Measurements from ENCODE around the gene TRPV4.

Gene TRPV4

DNA sequence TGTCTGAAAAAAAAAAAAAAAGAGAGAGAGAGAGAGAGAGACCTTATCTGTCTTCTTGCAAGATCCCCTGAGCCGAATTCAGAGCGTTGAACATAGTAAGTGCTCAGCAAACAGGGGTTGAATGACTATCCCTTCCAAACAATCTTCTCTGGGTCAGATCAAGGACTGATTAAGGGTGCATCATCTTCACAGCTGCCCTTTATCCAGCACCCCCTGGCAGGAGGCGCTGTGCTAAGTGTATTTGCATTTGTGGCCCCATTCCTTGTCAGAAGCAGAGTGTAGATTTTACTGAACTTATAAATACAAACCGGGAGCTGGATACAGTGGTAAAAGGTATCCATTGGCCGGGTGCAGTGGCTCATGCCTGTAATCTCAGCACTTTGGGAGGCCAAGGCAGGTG, 8.8 kb upstream of the TRPV4 start:
- Histone ChIP-seq H3K9me3 (no peaks in the 10 kb centered on the region), H3K4me3 (ENCODE audit: low read depth in 1 of 2, low read length in 1 of 2) (no peak overlapping the region), H3K27me3 (no peaks in the 10 kb centered on the region), H3K27ac (no peak overlapping the region), H3K36me3 (no peaks in the 10 kb centered on the region), H3K4me1 (ENCODE audit: control insufficient read depth in 1 of 2, insufficient read depth in 1 of 2, low read depth in 1 of 2, low read length in 1 of 2) (peaks cover 31 to 35% of the 10 kb centered on the region in 2 experiments)
- TF ChIP-seq, protein P1, sequence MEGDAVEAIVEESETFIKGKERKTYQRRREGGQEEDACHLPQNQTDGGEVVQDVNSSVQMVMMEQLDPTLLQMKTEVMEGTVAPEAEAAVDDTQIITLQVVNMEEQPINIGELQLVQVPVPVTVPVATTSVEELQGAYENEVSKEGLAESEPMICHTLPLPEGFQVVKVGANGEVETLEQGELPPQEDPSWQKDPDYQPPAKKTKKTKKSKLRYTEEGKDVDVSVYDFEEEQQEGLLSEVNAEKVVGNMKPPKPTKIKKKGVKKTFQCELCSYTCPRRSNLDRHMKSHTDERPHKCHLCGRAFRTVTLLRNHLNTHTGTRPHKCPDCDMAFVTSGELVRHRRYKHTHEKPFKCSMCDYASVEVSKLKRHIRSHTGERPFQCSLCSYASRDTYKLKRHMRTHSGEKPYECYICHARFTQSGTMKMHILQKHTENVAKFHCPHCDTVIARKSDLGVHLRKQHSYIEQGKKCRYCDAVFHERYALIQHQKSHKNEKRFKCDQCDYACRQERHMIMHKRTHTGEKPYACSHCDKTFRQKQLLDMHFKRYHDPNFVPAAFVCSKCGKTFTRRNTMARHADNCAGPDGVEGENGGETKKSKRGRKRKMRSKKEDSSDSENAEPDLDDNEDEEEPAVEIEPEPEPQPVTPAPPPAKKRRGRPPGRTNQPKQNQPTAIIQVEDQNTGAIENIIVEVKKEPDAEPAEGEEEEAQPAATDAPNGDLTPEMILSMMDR (IDR thresholded peaks at IDR 0.05): no peak

DNA sequence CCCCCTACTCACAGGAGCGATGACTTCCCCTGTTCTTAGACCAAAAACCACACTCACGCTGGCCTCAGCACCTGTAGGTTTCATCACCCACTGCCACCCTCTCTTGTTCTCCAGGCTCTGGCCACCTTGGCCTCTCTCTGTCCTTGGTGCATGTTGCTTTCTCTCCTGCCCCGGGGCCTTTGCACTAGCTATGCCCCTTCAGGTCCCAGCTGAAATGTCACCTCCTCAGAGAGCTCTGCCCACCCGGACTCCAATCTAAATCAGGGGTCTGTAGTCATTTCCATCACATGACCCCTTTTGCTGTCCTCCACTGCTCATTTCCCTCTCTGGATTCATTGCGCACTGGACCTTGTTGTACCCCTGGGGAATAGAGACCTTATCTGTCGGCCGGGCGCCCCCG, 8.2 kb upstream of the TRPV4 start:
- Histone ChIP-seq H3K36me3 (no peaks in the 10 kb centered on the region), H3K27me3 (no peaks in the 10 kb centered on the region), H3K9me3 (no peaks in the 10 kb centered on the region), H3K4me3 (ENCODE audit: low read depth in 1 of 2, low read length in 1 of 2) (no peak overlapping the region), H3K27ac (no peak overlapping the region), H3K4me1 (ENCODE audit: control insufficient read depth in 1 of 2, insufficient read depth in 1 of 2, low read depth in 1 of 2, low read length in 1 of 2) (peaks cover 25 to 28% of the 10 kb centered on the region in 2 experiments)
- TF ChIP-seq, protein P1 (IDR thresholded peaks at IDR 0.05): no peak

DNA sequence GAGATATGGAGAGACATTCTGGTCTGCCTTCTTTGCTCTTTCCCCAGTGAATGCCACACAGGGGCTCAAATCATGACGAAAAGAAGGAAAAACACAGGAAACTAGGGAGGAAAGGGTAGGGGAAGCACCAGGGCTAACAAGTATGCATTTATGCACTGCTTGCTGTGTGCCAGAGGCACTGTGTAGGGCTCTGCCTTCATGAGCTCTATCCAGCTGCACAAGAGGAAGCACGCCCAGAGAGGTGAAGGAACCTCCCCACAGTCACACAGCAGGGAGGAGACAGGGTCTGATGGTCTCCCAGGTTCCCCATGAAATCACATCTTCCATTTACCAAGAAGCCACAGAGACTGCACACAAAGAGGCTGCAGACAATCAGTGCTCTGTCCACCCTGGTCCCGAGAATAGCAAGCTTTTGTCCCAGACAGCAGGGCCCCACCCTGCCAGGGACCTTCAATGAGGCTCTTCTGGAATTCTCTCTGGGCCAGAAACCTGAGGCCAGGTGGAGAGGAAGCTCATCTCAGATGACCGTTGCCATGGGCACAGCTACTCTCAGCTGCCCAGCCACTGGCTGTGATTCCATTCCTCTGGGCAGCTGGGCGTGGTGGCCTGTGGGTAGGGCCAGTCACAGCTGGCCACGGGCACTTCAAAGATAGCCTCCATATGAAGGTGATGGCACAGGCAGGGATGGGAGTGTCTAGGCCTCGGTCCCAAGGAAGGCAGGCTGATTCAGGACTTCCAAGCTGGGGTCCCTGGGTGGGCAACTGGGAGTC, 7.3 kb upstream of the TRPV4 start:
- peaks cover 8% of the 10 kb centered on the region for H3K27me3 ChIP-seq
- H3K9me3 ChIP-seq: no peaks in the 10 kb centered on the region
- no peak overlapping the region for H3K4me3 ChIP-seq (ENCODE audit: low read depth in 1 of 2, low read length in 1 of 2)
- H3K36me3 ChIP-seq: no peaks in the 10 kb centered on the region
- H3K27ac ChIP-seq: no peak overlapping the region
- peaks cover 16 to 20% of the 10 kb centered on the region in 2 experiments for H3K4me1 ChIP-seq (ENCODE audit: control insufficient read depth in 1 of 2, insufficient read depth in 1 of 2, low read depth in 1 of 2, low read length in 1 of 2)
- TF ChIP-seq, protein P1 (IDR thresholded peaks at IDR 0.05): no peak

DNA sequence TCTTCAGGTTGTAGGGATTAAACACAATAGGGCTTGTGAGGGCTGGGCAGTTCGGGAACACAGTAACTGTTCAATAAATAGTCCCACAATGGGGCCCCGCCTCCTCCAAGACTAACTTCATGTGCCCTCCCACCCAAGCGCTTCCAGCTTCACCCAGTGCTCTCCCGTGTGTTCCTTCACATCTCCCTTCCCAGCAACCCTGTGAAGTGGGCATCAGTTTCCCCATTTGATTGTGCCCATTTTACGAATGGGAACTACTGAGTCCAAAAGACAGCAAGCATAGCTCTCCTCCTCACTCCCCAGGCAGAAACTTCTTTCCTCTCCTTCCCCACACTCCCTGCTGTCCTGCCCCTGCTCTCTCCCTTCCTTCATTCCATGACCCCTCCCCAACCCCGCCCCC, 6.2 kb upstream of the TRPV4 start:
- TF ChIP-seq, protein P1 (IDR thresholded peaks at IDR 0.05): no peak
- Histone ChIP-seq H3K9me3 (no peaks in the 10 kb centered on the region), H3K27me3 (peaks cover 18% of the 10 kb centered on the region), H3K4me3 (ENCODE audit: low read depth in 1 of 2, low read length in 1 of 2) (no peak overlapping the region), H3K4me1 (ENCODE audit: control insufficient read depth in 1 of 2, insufficient read depth in 1 of 2, low read depth in 1 of 2, low read length in 1 of 2) (peaks cover 9 to 12% of the 10 kb centered on the region in 2 experiments), H3K27ac (no peak overlapping the region), H3K36me3 (no peaks in the 10 kb centered on the region)

DNA sequence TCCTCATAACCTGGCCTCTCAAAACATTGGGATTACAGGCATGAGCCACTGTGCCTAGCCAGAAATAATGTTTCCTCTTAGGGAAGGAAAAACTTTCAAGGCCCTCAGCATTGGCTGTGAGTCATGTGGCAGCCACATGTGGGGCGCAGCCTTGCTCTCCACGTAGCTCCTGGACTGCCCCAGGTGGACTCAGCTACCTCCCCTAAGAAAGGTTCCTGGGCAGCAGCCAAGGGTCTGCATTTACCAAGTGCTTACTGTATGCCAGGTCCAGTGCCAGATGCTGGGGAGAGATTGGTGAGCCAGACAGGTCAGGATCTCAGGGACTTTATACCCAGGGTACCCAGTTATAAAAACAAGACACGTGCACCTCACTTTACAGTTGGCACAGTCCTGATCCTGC, 3.7 kb upstream of the TRPV4 start:
- TF ChIP-seq, protein P1 (IDR thresholded peaks at IDR 0.05): no peak
- peaks cover 9 to 20% of the 10 kb centered on the region in 2 experiments for H3K4me1 ChIP-seq (ENCODE audit: control insufficient read depth in 1 of 2, insufficient read depth in 1 of 2, low read depth in 1 of 2, low read length in 1 of 2)
- H3K4me3 ChIP-seq (ENCODE audit: low read depth in 1 of 2, low read length in 1 of 2): no peak overlapping the region
- H3K27ac ChIP-seq: no peak overlapping the region
- H3K9me3 ChIP-seq: no peaks in the 10 kb centered on the region
- H3K36me3 ChIP-seq: no peaks in the 10 kb centered on the region
- peaks cover 44% of the 10 kb centered on the region for H3K27me3 ChIP-seq

Measured in neutrophil (primary cell).